Activated naive CD8-positive, alpha-beta T cell (primary cell): ENCODE data around the gene IFNAR1.

Experiments used
- H3K27ac Mint-ChIP-seq: one replicate; pipeline ENCODE4 v1.8.0; 2021; ENCODE audit warnings: mixed read lengths
- H3K27me3 Mint-ChIP-seq: one replicate; pipeline ENCODE4 v1.8.0; 2021; ENCODE audit warnings: mixed read lengths
- H3K36me3 Mint-ChIP-seq: one replicate; pipeline ENCODE4 v1.8.0; 2021; ENCODE audit warnings: mixed read lengths
- H3K4me1 Mint-ChIP-seq: one replicate; pipeline ENCODE4 v1.8.0; 2021; ENCODE audit warnings: low read depth, mixed read lengths
- H3K4me3 Mint-ChIP-seq: one replicate; pipeline ENCODE4 v1.8.0; 2021; ENCODE audit warnings: mild to moderate bottlenecking, mixed read lengths
- H3K9me3 Mint-ChIP-seq: one replicate; pipeline ENCODE4 v1.8.0; 2021; ENCODE audit warnings: low read depth, mixed read lengths

Gene IFNAR1

DNA sequence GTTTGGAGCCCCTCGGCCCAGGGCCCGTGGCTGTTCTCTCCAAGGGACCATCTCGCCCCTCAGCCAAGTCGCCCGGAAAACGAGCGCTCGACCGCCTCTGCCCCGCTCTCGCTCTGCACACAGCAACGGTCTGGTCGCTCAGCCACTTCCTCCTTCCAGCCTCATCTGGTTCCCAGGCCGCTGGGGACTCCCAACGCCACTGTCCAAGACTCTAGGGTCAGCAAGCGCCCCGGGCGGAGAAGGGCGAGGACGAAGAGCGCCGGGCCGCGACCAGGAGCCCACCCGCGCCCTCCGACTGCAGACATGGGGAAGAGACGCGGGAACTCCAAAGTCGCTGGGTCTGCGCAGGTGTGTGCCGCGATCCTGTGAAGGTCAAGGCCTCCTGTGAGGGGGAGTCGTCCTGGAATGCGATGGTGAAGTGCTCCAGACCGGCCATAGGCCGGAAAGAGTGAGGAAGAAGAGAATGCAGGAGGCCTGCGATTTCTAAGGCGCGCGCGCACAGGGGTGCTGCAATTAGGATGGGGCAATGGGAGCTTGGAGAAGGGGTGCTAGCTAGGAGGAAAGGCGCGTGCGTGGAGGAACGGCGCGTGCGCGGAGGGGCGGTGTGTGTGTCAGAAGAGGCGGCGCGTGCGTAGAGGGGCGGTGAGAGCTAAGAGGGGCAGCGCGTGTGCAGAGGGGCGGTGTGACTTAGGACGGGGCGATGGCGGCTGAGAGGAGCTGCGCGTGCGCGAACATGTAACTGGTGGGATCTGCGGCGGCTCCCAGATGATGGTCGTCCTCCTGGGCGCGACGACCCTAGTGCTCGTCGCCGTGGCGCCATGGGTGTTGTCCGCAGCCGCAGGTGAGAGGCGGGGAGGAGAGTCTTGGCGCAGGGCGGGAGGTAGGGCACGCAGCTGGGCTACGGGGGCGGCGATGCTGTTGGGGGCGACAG is at the start of gene IFNAR1:
Gene IFNAR1 (plus strand): TSS at position 680 of the 931 bp plus-strand sequence. CDS start 86 bp downstream, at position 766.
- H3K4me3 Mint-ChIP-seq = no peak within 1 kb of the TSS
- no peak within 1 kb of the TSS for H3K27ac Mint-ChIP-seq
- H3K9me3 Mint-ChIP-seq = no peaks in the 10 kb centered on the region
- peaks cover 31% of the 10 kb centered on the region for H3K4me1 Mint-ChIP-seq
- H3K27me3 Mint-ChIP-seq = no peaks in the 10 kb centered on the region
- peaks cover 2% of the 10 kb centered on the region for H3K36me3 Mint-ChIP-seq

DNA sequence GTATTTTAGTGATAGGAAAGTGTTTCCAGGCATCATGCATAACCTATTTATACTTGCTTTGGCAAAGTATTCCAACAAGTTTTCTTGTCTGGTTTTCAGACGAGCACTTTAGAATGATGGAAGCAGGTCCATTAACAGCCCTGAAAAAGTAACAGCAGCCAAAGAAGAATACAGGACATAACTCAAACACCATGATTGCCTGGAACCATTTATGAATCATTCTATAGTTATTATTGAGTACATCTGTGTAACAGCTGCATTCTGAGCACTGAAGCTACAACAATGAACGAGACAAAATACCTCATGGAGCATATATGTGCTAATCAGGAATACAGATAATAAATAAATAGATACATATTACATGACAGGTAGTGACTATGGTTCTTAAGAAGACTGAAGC is 46.0 kb upstream of the IFNAR1 start:
- Mint-ChIP-seq H3K9me3 (no peaks in the 10 kb centered on the region), H3K27ac (no peak overlapping the region), H3K27me3 (no peaks in the 10 kb centered on the region), H3K4me1 (peaks cover 14% of the 10 kb centered on the region), H3K4me3 (no peak overlapping the region), H3K36me3 (peaks cover 19% of the 10 kb centered on the region)

DNA sequence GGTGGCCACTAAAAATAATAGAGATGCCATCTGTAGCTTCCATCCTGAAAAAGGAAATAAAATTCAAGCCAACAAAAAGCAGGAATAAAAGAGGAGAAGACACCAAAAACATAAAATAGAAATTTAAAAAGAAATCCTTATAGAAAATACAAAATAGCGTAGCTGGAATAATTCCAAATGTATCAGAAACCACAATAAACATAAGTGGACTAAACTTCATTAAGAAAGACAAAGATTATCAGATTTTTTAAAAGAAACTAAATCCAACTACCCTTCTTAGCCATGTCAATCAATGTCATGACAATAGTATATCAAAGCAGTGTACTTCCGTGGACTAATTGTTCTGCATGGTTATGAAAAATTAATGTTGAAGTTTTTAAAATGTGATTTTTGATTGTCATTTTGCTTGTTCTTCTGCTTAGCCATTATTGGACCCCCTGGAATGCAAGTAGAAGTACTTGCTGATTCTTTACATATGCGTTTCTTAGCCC is 45.4 kb upstream of the IFNAR1 start:
- Mint-ChIP-seq H3K27ac (no peak overlapping the region), H3K4me3 (no peak overlapping the region), H3K9me3 (no peaks in the 10 kb centered on the region), H3K27me3 (no peaks in the 10 kb centered on the region), H3K36me3 (peaks cover 18% of the 10 kb centered on the region), H3K4me1 (peaks cover 12% of the 10 kb centered on the region)

DNA sequence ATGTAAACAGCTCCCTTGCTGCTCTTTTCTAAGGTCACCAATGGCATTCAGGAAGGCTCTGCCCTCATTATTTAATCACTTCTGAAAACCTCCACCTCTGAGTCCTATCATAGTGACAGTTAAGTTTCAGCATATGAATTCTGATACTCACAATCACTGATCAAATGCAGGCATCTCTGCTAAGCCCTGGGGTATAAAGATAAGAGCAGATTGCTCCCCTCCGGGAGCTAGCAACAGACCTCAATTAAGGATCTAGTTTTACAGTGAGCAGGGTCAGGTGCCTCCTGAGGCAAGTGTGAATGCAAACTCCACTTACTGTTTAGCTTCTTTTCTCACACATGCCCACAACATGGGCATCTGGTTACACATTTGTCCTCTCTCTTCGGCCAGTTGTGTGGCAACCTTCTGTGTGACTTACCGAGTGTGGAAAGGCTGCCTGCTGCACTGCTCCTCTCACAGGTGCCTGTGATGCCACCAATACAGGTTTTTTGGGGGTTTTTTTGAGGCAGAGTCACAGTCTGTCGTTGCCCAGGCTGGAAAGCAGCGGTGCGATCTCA is 43.6 kb upstream of the IFNAR1 start:
- Mint-ChIP-seq H3K27me3 (no peaks in the 10 kb centered on the region), H3K9me3 (no peaks in the 10 kb centered on the region), H3K4me3 (no peak overlapping the region), H3K27ac (no peak overlapping the region), H3K4me1 (peaks cover 10% of the 10 kb centered on the region), H3K36me3 (peaks cover 18% of the 10 kb centered on the region)

DNA sequence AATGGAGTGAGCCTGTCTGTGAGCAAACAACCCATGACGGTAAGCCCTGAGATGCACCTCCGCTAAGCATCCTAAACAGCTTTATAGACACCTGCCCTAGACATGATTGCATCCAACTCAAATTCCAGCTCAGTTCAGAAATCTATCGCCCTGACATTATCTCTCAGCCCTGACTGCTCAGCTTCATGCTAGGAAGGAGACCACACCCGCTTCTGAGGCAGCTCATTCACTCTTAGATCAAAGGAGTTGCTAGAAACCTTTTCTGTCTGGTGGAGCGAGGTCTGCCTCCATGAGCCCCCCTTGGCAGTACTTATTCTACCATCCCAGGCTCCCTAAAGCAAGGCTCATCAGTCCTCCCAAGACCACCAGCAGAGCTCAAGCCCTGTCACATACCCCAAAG is 41.6 kb upstream of the IFNAR1 start:
- H3K27me3 Mint-ChIP-seq = no peaks in the 10 kb centered on the region

DNA sequence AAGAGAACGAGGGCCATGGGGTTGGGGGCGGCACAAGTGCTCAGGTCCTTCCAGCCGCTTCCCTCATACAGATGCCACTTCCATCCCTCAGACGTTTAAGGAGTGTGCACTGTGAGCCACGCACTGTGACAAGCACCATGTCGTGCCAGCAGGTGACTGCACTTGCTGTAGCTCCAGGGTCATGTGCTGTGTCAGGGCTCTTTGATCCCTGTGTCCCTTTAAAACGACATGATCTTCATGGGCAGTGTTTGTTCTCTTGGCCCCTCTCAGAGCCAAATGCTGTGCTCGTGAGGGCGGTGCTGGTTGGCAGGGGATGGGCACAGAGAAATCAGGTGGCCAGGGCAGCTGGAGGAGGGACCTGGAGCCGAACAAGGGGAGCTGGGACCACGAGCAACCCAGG is 38.7 kb upstream of the IFNAR1 start:
- Mint-ChIP-seq H3K4me1 (peaks cover 6% of the 10 kb centered on the region), H3K4me3 (no peak overlapping the region)

More for the DNA sequence above, 41.6 kb upstream of the IFNAR1 start:
- H3K4me1 Mint-ChIP-seq = peaks cover 6% of the 10 kb centered on the region
- no peak overlapping the region for H3K4me3 Mint-ChIP-seq
- peaks cover 14% of the 10 kb centered on the region for H3K36me3 Mint-ChIP-seq
- H3K9me3 Mint-ChIP-seq = no peaks in the 10 kb centered on the region
- H3K27ac Mint-ChIP-seq = no peak overlapping the region

DNA sequence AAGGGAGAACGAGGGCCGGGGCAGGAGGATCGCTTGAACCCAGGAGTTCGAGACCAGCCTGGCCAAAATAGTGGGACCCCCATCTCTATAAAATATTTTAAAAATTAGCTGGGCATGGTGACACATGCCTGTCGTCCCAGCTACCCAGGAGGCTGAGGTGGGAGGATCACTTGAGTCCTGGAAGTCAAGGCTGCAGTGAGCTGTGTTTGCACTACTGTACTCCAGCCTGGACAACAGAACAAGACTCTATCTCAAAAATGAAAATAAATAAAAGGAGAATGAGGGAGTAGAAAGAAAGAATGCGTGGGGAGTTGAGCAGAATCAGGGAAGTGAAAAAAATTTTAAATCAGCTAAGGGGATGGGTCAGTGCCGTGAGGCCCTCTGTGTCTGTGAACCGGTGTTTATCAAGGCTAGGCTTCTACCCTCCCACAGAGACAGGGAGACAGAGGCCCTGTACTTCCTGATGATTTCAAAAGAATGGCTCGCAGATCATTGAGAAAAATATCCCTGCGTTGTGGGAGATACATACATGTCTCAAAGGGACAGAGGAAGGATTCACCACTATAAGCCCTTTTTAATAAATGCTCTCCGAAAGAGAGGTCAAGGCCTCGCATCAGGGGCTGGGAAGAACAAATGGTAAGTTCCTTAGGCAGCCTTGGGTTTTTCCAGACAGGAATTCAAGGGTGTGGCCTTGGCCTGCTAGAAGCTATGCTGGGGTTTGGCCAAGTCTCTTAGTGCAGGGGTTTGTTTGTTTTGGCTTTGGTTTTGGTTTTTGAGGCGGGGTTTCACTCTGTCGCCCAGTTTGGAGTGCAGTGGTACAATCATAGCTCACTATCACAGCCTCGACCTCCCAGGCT is 37.9 kb upstream of the IFNAR1 start:
- Mint-ChIP-seq H3K4me3 (no peak overlapping the region), H3K4me1 (peaks cover 6% of the 10 kb centered on the region), H3K27ac (no peak overlapping the region), H3K9me3 (no peaks in the 10 kb centered on the region), H3K36me3 (peaks cover 4% of the 10 kb centered on the region), H3K27me3 (no peaks in the 10 kb centered on the region)

More for the DNA sequence above, 38.7 kb upstream of the IFNAR1 start:
- Mint-ChIP-seq H3K36me3 (peaks cover 4% of the 10 kb centered on the region), H3K27ac (no peak overlapping the region), H3K9me3 (no peaks in the 10 kb centered on the region), H3K27me3 (no peaks in the 10 kb centered on the region)

DNA sequence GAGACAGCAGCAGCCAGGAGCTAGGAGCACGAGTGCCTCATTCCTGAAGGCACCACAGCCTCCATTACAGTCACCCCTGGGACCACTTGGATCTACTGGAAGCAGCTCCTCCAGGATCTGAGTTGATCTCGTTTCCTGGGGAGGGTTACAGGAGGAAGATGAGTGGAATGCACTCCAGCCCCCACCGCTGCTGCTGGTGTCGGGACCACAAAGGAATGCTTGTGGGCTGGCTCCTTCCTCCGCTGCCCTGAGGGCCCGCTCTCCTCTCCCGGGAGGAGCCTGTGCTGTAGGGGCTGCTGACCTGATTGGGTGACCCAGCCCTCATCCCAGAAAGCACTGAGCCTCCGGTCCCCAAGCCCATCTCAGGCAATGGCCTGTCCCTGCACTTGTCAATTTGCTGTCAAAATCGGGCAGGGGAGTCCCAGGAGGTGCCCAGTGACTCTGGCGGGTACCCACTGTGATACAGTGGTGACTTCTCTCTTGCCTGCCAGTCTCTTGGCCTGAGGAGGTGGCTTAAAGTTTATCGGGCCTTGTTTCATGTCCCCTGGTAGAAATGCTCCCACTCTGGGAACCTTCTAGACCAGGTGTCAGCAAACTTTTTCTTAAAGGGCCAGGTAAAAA is 35.5 kb upstream of the IFNAR1 start:
- Mint-ChIP-seq H3K4me1 (peaks cover 15% of the 10 kb centered on the region), H3K4me3 (no peak overlapping the region), H3K9me3 (no peaks in the 10 kb centered on the region), H3K27ac (no peak overlapping the region), H3K27me3 (no peaks in the 10 kb centered on the region), H3K36me3 (peaks cover 3% of the 10 kb centered on the region)

DNA sequence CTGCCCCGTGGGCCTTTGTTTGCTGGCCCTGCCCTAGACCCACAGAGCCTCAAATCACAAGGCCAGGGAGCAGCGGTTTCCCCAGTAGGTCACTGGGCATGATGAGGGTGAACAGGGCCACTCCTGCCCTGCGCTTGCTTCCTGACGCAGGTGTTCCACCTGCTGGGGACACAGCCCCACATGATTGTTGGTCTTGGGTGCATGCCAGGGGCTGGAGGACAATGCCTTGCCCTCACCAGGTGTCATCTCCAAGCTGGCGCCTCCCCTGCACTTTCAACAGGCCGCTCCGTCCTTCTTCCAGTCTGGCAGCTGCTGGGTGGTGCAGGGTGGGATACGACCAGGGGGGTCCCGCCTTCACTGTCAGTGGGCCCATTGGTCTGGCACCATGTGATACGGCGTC is 34.3 kb upstream of the IFNAR1 start:
- Mint-ChIP-seq H3K36me3 (peaks cover 3% of the 10 kb centered on the region), H3K9me3 (no peaks in the 10 kb centered on the region), H3K27me3 (no peaks in the 10 kb centered on the region), H3K4me1 (peaks cover 19% of the 10 kb centered on the region), H3K4me3 (no peak overlapping the region), H3K27ac (no peak overlapping the region)

DNA sequence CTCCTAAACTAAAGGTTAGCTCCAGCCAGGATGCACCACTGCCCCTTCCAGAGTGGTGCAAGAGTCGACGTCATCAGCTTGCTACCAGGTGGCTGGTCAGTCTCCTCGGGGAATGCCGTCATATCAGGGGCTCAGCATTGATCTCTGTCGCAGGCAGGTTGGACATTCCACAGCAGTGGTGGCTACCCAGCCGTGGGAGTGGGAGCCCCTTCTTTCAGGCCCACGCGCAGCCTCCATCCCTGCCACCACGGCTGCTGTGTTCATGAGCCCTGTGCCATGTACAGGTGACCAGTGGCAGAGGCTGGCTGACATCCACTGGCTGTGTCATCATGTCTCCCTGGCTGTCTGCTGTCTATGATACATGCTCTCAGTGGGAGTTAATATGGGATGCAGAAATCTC is 33.1 kb upstream of the IFNAR1 start:
- peaks cover 19% of the 10 kb centered on the region for H3K4me1 Mint-ChIP-seq
- peaks cover 6% of the 10 kb centered on the region for H3K36me3 Mint-ChIP-seq
- no peak overlapping the region for H3K27ac Mint-ChIP-seq
- no peaks in the 10 kb centered on the region for H3K27me3 Mint-ChIP-seq
- H3K4me3 Mint-ChIP-seq = no peak overlapping the region
- H3K9me3 Mint-ChIP-seq = no peaks in the 10 kb centered on the region

DNA sequence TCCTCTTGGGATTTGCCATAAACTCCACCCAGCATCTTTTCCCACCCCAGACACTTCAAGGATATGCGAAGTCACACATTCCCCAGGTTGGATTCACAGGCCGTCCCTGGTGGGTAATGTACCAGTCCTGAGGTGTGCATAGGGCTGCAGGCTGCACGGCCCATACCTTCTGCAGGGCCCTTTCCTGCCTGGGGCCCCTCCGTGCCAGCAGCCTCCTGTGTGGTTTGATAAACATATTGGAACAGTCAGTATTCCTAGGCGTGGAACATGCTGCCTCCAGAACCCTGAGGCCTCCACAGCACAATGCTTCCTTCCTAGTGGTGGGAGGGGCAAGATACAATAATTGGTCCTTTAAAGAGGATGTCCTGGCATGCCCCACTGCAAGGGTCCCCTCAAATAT is 32.0 kb upstream of the IFNAR1 start:
- H3K4me1 Mint-ChIP-seq = peaks cover 22% of the 10 kb centered on the region
- H3K27me3 Mint-ChIP-seq = no peaks in the 10 kb centered on the region
- peak overlapping the region; percentile 76 for H3K27ac Mint-ChIP-seq
- H3K4me3 Mint-ChIP-seq = no peak overlapping the region
- H3K36me3 Mint-ChIP-seq = peaks cover 8% of the 10 kb centered on the region
- no peaks in the 10 kb centered on the region for H3K9me3 Mint-ChIP-seq

DNA sequence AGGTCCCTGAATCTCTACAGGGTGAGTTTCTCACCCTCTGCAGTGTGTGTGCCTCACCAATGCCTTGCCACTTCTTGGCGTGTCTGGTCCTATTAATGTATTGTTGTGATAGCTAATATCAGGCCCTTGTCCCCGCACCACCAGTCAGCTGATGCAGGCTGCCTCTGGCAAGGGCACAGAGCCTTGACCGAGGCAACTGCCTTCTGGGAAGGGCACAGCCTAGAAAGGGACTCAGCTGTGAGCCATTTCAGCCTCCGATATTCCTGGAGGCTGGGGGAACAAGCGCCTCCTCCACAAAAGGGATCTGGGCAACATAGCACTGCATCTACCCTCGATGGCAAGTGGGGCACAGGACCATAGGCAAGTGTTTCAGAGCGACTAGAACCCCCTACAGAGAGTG is 31.6 kb upstream of the IFNAR1 start:
- no peaks in the 10 kb centered on the region for H3K9me3 Mint-ChIP-seq
- peaks cover 8% of the 10 kb centered on the region for H3K36me3 Mint-ChIP-seq
- no peaks in the 10 kb centered on the region for H3K27me3 Mint-ChIP-seq

DNA sequence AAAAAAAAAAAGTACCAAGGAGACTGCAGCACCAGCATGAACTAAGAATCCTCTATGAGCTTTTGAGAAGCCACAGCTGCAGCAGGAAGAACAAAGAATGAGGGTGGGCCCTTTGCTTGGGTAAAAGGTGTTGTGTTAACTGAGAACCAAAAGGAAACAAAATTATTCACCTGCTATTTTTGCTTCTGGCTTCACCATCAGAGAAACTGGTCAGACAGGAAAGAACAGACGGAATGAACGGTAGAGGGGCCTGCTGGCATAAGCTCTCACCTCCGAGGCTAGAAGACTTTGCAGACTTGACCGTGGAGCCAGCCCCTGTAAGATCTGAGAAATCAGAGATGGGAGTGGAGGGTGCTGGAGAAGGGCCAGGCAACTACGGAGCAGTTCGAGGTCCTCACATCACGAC is 31.0 kb upstream of the IFNAR1 start:
- Mint-ChIP-seq H3K36me3 (peaks cover 8% of the 10 kb centered on the region), H3K4me3 (peak overlapping the region; percentile 42), H3K4me1 (peaks cover 31% of the 10 kb centered on the region), H3K27me3 (no peaks in the 10 kb centered on the region), H3K9me3 (no peaks in the 10 kb centered on the region), H3K27ac (peak overlapping the region; percentile 76)

More for the DNA sequence above, 31.6 kb upstream of the IFNAR1 start:
- Mint-ChIP-seq H3K4me1 (peaks cover 25% of the 10 kb centered on the region), H3K27ac (peak overlapping the region; percentile 76), H3K4me3 (no peak overlapping the region)

DNA sequence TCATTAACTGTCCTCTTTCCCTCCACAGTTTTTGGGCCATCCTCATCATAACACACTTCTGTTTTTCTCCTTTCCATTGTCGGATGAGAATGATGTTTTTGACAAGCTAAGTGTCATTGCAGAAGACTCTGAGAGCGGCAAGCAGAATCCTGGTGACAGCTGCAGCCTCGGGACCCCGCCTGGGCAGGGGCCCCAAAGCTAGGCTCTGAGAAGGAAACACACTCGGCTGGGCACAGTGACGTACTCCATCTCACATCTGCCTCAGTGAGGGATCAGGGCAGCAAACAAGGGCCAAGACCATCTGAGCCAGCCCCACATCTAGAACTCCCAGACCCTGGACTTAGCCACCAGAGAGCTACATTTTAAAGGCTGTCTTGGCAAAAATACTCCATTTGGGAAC is 28.6 kb upstream of the IFNAR1 start:
- H3K27ac Mint-ChIP-seq = peak overlapping the region; percentile 54
- no peaks in the 10 kb centered on the region for H3K27me3 Mint-ChIP-seq
- H3K4me1 Mint-ChIP-seq = peaks cover 53% of the 10 kb centered on the region
- no peaks in the 10 kb centered on the region for H3K9me3 Mint-ChIP-seq
- H3K4me3 Mint-ChIP-seq = no peak overlapping the region
- peaks cover 8% of the 10 kb centered on the region for H3K36me3 Mint-ChIP-seq
